GM18870 (cell line): Measurements from ENCODE around the gene FRYL.

Experiments
- ATAC-seq: cut with Tn5 transposase; IDR thresholded peaks from one replicate; pipeline ENCODE4 v1.9.1; 2021; ENCODE audit warnings: moderate library complexity; ENCODE audit not compliant: unreplicated experiment

The FRYL gene

GRCh38 chr4:48566034-48566384, 214.1 kb downstream of the FRYL start:
- ATAC-seq, result no peak

- ATAC-seq, result no peak
Measured at GRCh38 chr4:48565362-48566033, 214.6 kb downstream of the FRYL start.

- ATAC-seq, result no peak
Measured at GRCh38 chr4:48564151-48564550, 215.9 kb downstream of the FRYL start.

- ATAC-seq, result no peak
Measured at GRCh38 chr4:48558819-48559218, 221.3 kb downstream of the FRYL start.

- ATAC-seq, result no peak
Measured at GRCh38 chr4:48558026-48558425, 222.1 kb downstream of the FRYL start.

GRCh38 chr4:48557478-48557877, 222.6 kb downstream of the FRYL start:
- ATAC-seq, result no peak

GRCh38 chr4:48556268-48556667, 223.8 kb downstream of the FRYL start:
- ATAC-seq, result no peak

- ATAC-seq, result no peak
Measured at GRCh38 chr4:48554606-48555005, 225.5 kb downstream of the FRYL start.

GRCh38 chr4:48553720-48554119, 226.4 kb downstream of the FRYL start:
- no peak for ATAC-seq

- no peak for ATAC-seq
Measured at GRCh38 chr4:48546336-48546735, 233.7 kb downstream of the FRYL start.

GRCh38 chr4:48543796-48544195, 236.3 kb downstream of the FRYL start:
- ATAC-seq, result no peak

GRCh38 chr4:48542888-48543287, 237.2 kb downstream of the FRYL start:
- ATAC-seq, result no peak

- no peak for ATAC-seq
Measured at GRCh38 chr4:48539597-48539996, 240.5 kb downstream of the FRYL start.

- no peak for ATAC-seq
Measured at GRCh38 chr4:48538358-48538757, 241.7 kb downstream of the FRYL start.

- ATAC-seq, result no peak
Measured at GRCh38 chr4:48526406-48526805, 253.7 kb downstream of the FRYL start.

GRCh38 chr4:48518143-48518542, 261.9 kb downstream of the FRYL start:
- no peak for ATAC-seq

- ATAC-seq, result no peak
Measured at GRCh38 chr4:48509543-48509942, 270.5 kb downstream of the FRYL start.

GRCh38 chr4:48506716-48507115, 273.4 kb downstream of the FRYL start:
- ATAC-seq, result no peak

GRCh38 chr4:48504352-48504751, 275.7 kb downstream of the FRYL start:
- ATAC-seq, result no peak

GRCh38 chr4:48504026-48504330, 276.1 kb downstream of the FRYL start:
- ATAC-seq, result no peak

- no peak for ATAC-seq
Measured at GRCh38 chr4:48503233-48504025, 276.6 kb downstream of the FRYL start.

- peak; percentile 89 for ATAC-seq
Measured at GRCh38 chr4:48499551-48500066, 280.5 kb downstream of the FRYL start.

GRCh38 chr4:48498895-48499294, 281.2 kb downstream of the FRYL start:
- ATAC-seq, result no peak
